ENCODE results near the gene RACK1. TPM values are rescaled to one million over a fixed set of nuclear protein-coding genes. Genes with fewer than 3 reads are reported as not detected.
A peak's percentile ranks its signal among the peaks of the same experiment; 100 is the strongest.
"Not testable (repeated sequence)": the region's sequence is repeated elsewhere in the genome, so short reads cannot be mapped to it uniquely, and the experiment has no call there.

The RACK1 gene
- total and polyA plus RNA-seq, 2 of the 8 experiments (the other 6 are each of a cell fraction or from before 2014, with no cell fraction given) = 2,589 to 7,971 TPM

GRCh38 chr5:181210698-181211097 lies 33.0 kb downstream of the RACK1 start:
- H3K4me1 ChIP-seq (replicated peaks in 1 of 4; ENCODE audit: control insufficient read depth in 3 of 4, insufficient read depth in 4 of 4, low read length in 3 of 4); H2BK120ac ChIP-seq (replicated peaks; ENCODE audit: low read depth, low read length); H4K5ac ChIP-seq (ENCODE audit: insufficient read length, low read depth, low read length); H3K18ac ChIP-seq (ENCODE audit: extremely low read depth, low read length); H3K4me2 ChIP-seq (ENCODE audit: insufficient read depth in 1 of 2, low read depth in 2 of 2, low read length in 2 of 2); H3K36me3 ChIP-seq (ENCODE audit: control insufficient read depth in 2 of 4, insufficient read depth in 4 of 4, low read length in 3 of 4); H2BK15ac ChIP-seq (ENCODE audit: low read length); H3K79me2 ChIP-seq (ENCODE audit: control insufficient read depth in 1 of 2, insufficient read depth in 2 of 2, low read length in 2 of 2); H2AK5ac ChIP-seq (ENCODE audit: low read depth, low read length); FAIRE-seq; H3K23me2 ChIP-seq (ENCODE audit: low read depth, low read length); H3K14ac ChIP-seq (ENCODE audit: insufficient read length); H3K23ac ChIP-seq (ENCODE audit: insufficient read length); H4K8ac ChIP-seq (ENCODE audit: extremely low read depth, insufficient read depth, low read length); H4K20me1 ChIP-seq (replicated peaks in 1 of 2; ENCODE audit: control insufficient read depth in 1 of 2, insufficient read depth in 2 of 2, low read length in 2 of 2); H3K9me3 ChIP-seq (ENCODE audit: insufficient read depth in 2 of 2, low read depth in 1 of 2, low read length in 1 of 2); H4K91ac ChIP-seq (replicated peaks; ENCODE audit: insufficient read length, low read length); H3K9ac ChIP-seq (replicated peaks in 1 of 4; ENCODE audit: extremely low read depth in 1 of 4, low read depth in 3 of 4, low read length in 3 of 4); H3K4me3 ChIP-seq (ENCODE audit: extremely low read depth in 1 of 4, insufficient read depth in 2 of 4, low read depth in 3 of 4, low read length in 4 of 4); H3K4ac ChIP-seq (replicated peaks; ENCODE audit: insufficient read length, low read depth, low read length); DNase-seq (ENCODE audit: low read depth in 1 of 2, low spot score in 2 of 2); H3K56ac ChIP-seq (replicated peaks; ENCODE audit: insufficient read length, low read depth, low read length); H3K27ac ChIP-seq (ENCODE audit: low read depth, low read length); H2BK12ac ChIP-seq (ENCODE audit: low read depth, low read length); H2BK5ac ChIP-seq (ENCODE audit: low read depth, low read length); H3K27me3 ChIP-seq (replicated peaks in 1 of 4; ENCODE audit: control insufficient read depth in 3 of 4, extremely low read depth in 1 of 4, insufficient read depth in 3 of 4, low read length in 3 of 4); H2AFZ ChIP-seq (ENCODE audit: low read length); H3K79me1 ChIP-seq (ENCODE audit: low read depth, low read length); H2BK20ac ChIP-seq (ENCODE audit: low read length): not testable (repeated sequence)
- TF ChIP-seq TBP (IDR thresholded peaks at IDR 0.05; ENCODE audit: low read depth, low read length) = peak; percentile 87
- CTCF ChIA-PET (ENCODE audit: partially characterized antibody) = interaction anchor here (1.3 to 14.5 kb wide), 2 partner anchors 11 to 21 kb away, joined by 4 to 197 read pairs; no protein-coding TSS in a partner anchor
- POLR2A ChIA-PET (ENCODE audit: partially characterized antibody) = interaction anchor here (1.4 kb wide), 1 partner anchor 11 kb away, joined by 3 read pairs; no protein-coding TSS in a partner anchor
- 79% methylated on average over 17 of the region's 17 CpGs; no CpG with 5 or more reads in 1 of the 2 experiments for WGBS, 2 experiments (ENCODE audit: extremely low coverage in 1 of 2, insufficient coverage in 1 of 2, insufficient read length in 1 of 2, insufficient replicate concordance in 2 of 2, low coverage in 1 of 2, low lambda C conversion rate in 2 of 2, missing lambda C conversion rate in 1 of 2)

GRCh38 chr5:181210148-181210547 lies 33.6 kb downstream of the RACK1 start:
- H3K9me3 ChIP-seq (ENCODE audit: insufficient read depth in 2 of 2, low read depth in 1 of 2, low read length in 1 of 2); H3K79me1 ChIP-seq (ENCODE audit: low read depth, low read length); H4K91ac ChIP-seq (replicated peaks; ENCODE audit: insufficient read length, low read length); FAIRE-seq; H4K8ac ChIP-seq (ENCODE audit: extremely low read depth, insufficient read depth, low read length); H3K4me2 ChIP-seq (ENCODE audit: insufficient read depth in 1 of 2, low read depth in 2 of 2, low read length in 2 of 2); H2BK120ac ChIP-seq (replicated peaks; ENCODE audit: low read depth, low read length); H3K18ac ChIP-seq (ENCODE audit: extremely low read depth, low read length); H3K27ac ChIP-seq (ENCODE audit: low read depth, low read length); H4K5ac ChIP-seq (ENCODE audit: insufficient read length, low read depth, low read length); H3K36me3 ChIP-seq (ENCODE audit: control insufficient read depth in 2 of 4, insufficient read depth in 4 of 4, low read length in 3 of 4); H2BK12ac ChIP-seq (ENCODE audit: low read depth, low read length); H3K23ac ChIP-seq (ENCODE audit: insufficient read length); H3K14ac ChIP-seq (ENCODE audit: insufficient read length); H3K56ac ChIP-seq (replicated peaks; ENCODE audit: insufficient read length, low read depth, low read length); H2BK5ac ChIP-seq (ENCODE audit: low read depth, low read length); H2AFZ ChIP-seq (ENCODE audit: low read length); DNase-seq (ENCODE audit: low read depth in 1 of 2, low spot score in 2 of 2); H3K4me1 ChIP-seq (replicated peaks in 1 of 4; ENCODE audit: control insufficient read depth in 3 of 4, insufficient read depth in 4 of 4, low read length in 3 of 4); H3K9ac ChIP-seq (replicated peaks in 1 of 4; ENCODE audit: extremely low read depth in 1 of 4, low read depth in 3 of 4, low read length in 3 of 4); H3K4me3 ChIP-seq (ENCODE audit: extremely low read depth in 1 of 4, insufficient read depth in 2 of 4, low read depth in 3 of 4, low read length in 4 of 4); H2BK20ac ChIP-seq (ENCODE audit: low read length); H3K79me2 ChIP-seq (ENCODE audit: control insufficient read depth in 1 of 2, insufficient read depth in 2 of 2, low read length in 2 of 2); H2BK15ac ChIP-seq (ENCODE audit: low read length); H2AK5ac ChIP-seq (ENCODE audit: low read depth, low read length); H3K4ac ChIP-seq (replicated peaks; ENCODE audit: insufficient read length, low read depth, low read length); H4K20me1 ChIP-seq (replicated peaks in 1 of 2; ENCODE audit: control insufficient read depth in 1 of 2, insufficient read depth in 2 of 2, low read length in 2 of 2): not testable (repeated sequence)
- peaks cover 11 to 15% (median 14%) of the 10 kb centered on the region in 4 experiments for H3K27me3 ChIP-seq (replicated peaks in 1 of 4; ENCODE audit: control insufficient read depth in 3 of 4, extremely low read depth in 1 of 4, insufficient read depth in 3 of 4, low read length in 3 of 4)
- ChIA-PET CTCF (ENCODE audit: partially characterized antibody) (interaction anchor here (1.3 to 14.5 kb wide), 2 partner anchors 11 to 20 kb away, joined by 4 to 197 read pairs; no protein-coding TSS in a partner anchor), POLR2A (ENCODE audit: partially characterized antibody) (interaction anchor here (1.3 kb wide), 1 partner anchor 34 kb away, joined by 4 read pairs; the partner anchor contains the start of gene RACK1)
- WGBS, 2 experiments (ENCODE audit: extremely low coverage in 1 of 2, insufficient coverage in 1 of 2, insufficient read length in 1 of 2, insufficient replicate concordance in 2 of 2, low coverage in 1 of 2, low lambda C conversion rate in 2 of 2, missing lambda C conversion rate in 1 of 2) = 89% methylated on average over 11 of the region's 11 CpGs; no CpG with 5 or more reads in 1 of the 2 experiments
- peaks cover 13% of the 10 kb centered on the region for H3K23me2 ChIP-seq (ENCODE audit: low read depth, low read length)
